Body of pancreas (tissue), 4 donors: ENCODE results near the gene PDZD7. TPM values are rescaled to one million over a fixed set of nuclear protein-coding genes. Genes with fewer than 3 reads are reported as not detected.

ENCODE experiments used
- ATAC-seq: fragments of 150-250 bp; one replicate; pipeline ENCODE4 v1.9.1; 2016
- DNase-seq, 4 donors: peaks; one replicate each; pipeline ENCODE4 v3.0.0-alpha.2; 2019
- H3K27ac ChIP-seq, 4 donors: fragments of 200-600 bp; sonication (generic); 1 replicate in 3 of 4; 2 replicates in 1 of 4; pipeline versions ENCODE4 v1.5.1 to v1.6.1; 2016 to 2019; ENCODE audit warnings: mild to moderate bottlenecking in 1 of 4, mixed read lengths in 1 of 4, moderate library complexity in 1 of 4
- H3K27me3 ChIP-seq, 2 donors: fragments of 200-600 bp; sonication (generic); one replicate each; pipeline ENCODE4 v1.6.0; 2016; ENCODE audit warnings: mild to moderate bottlenecking in 1 of 2
- H3K36me3 ChIP-seq, 2 donors: fragments of 200-600 bp; sonication (generic); replicated peaks in 1 of 2; 2 replicates each; pipeline ENCODE4 v1.5.1; 2016; ENCODE audit warnings: low read depth in 2 of 2; ENCODE audit not compliant: insufficient read depth in 1 of 2
- H3K4me1 ChIP-seq: fragments of 200-600 bp; sonication (generic); one replicate; pipeline ENCODE4 v1.6.0; 2016
- H3K4me3 ChIP-seq, 2 donors: fragments of 200-600 bp; sonication (generic); 1 replicate in 1 of 2; 2 replicates in 1 of 2; pipeline ENCODE4 v1.5.1; 2016 to 2019
- H3K9me3 ChIP-seq, 3 donors: fragments of 200-600 bp; sonication (generic); 1 replicate in 2 of 3; 2 replicates in 1 of 3; pipeline ENCODE4 v1.5.1; 2016
- CTCF ChIP-seq, 7 experiments: fragments of 450-650 bp in 4 of 7; fragments of 200-600 bp in 3 of 7; sonication (generic) in 3 of 7; IDR thresholded peaks; one replicate each; pipeline ENCODE4 v1.5.1; 2016 to 2019; ENCODE audit warnings: antibody characterized with exemption in 7 of 7
- POLR2A ChIP-seq, 3 donors: fragments of 450-650 bp; IDR thresholded peaks; one replicate each; pipeline ENCODE4 v1.6.1; 2016; ENCODE audit warnings: antibody characterized with exemption in 3 of 3, mild to moderate bottlenecking in 2 of 3
- WGBS, 2 donors: methylation state at CpG; one replicate each; pipeline ENCODE4 v1.1.5; 2017; 5-methylcytosine and 5-hydroxymethylcytosine counted together
- intact Hi-C: fragments of 100-400 bp; cut with DNase I; formaldehyde crosslinking; loops from one replicate; pipeline ENCODE4 v1.15.1; 2023
- total RNA-seq, 2 donors: library from RNA; depleted of rRNA; stranded (reverse); fragments of >200 nt; gene quantifications; one replicate each; pipeline ENCODE4 v1.1.0, GENCODE V29; 2016

The PDZD7 gene
- total RNA-seq, 2 donors from 2014 or later: 0.52 to 0.66 TPM

- Histone ChIP-seq H3K27me3 (peaks cover 0 to 6% of the 10 kb centered on the region in 2 donors), H3K9me3 (no peaks in the 10 kb centered on the region), H3K4me3 (no peak overlapping the region), H3K4me1 (no peaks in the 10 kb centered on the region), H3K27ac (no peak overlapping the region), H3K36me3 (no peaks in the 10 kb centered on the region)
- 49 to 54% methylated on average over 9 of the region's 9 CpGs for WGBS, 2 donors
- intact Hi-C loops: no loop called here
- DNase-seq (no peak), ATAC-seq (no peak)
- TF ChIP-seq CTCF (IDR thresholded peaks at IDR 0.05): no peak
Observed at GRCh38 chr10:101072923-101073322, 42.0 kb upstream of the PDZD7 start.

DNA sequence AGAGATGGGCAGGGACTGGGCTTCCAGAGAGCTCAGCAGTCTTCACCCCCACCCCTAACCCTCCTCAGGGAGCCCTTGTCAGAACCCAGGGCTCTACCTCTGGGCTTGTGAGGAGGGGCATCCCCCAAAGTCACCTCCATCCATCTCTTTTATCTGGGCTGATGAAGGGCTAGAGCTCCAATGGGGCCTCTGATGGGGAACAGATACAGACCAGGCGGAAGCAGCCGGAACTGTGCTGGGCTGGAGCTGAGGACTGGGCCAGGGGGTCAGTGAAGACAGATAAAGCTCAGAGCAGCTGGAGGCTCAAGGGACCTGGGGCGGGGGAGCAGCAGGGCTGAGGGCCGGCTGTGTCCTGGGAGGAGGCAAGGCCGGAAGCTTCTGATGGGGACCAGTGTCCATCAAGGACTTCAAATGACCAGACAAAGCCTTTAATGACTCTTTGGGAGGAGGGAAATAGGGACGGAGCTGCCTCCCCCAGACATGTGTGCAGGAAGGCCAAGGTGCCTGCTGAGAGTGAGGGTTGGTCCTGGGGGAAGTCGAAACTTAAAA, 41.0 kb upstream of the PDZD7 start:
- Histone ChIP-seq H3K4me3 (no peak overlapping the region), H3K27me3 (peaks cover 0 to 6% of the 10 kb centered on the region in 2 donors), H3K9me3 (no peaks in the 10 kb centered on the region), H3K36me3 (no peaks in the 10 kb centered on the region), H3K27ac (peak overlapping the region in 1 of 4 donors; percentile 3), H3K4me1 (peaks cover 7% of the 10 kb centered on the region)
- ATAC-seq (no peak), DNase-seq (no peak)
- WGBS, 2 donors: 70 to 71% methylated on average over 5 to 7 of the region's 7 CpGs
- TF ChIP-seq CTCF (IDR thresholded peaks at IDR 0.05) (no peak), POLR2A (IDR thresholded peaks at IDR 0.05) (no peak)
- intact Hi-C loops: no loop called here

DNA sequence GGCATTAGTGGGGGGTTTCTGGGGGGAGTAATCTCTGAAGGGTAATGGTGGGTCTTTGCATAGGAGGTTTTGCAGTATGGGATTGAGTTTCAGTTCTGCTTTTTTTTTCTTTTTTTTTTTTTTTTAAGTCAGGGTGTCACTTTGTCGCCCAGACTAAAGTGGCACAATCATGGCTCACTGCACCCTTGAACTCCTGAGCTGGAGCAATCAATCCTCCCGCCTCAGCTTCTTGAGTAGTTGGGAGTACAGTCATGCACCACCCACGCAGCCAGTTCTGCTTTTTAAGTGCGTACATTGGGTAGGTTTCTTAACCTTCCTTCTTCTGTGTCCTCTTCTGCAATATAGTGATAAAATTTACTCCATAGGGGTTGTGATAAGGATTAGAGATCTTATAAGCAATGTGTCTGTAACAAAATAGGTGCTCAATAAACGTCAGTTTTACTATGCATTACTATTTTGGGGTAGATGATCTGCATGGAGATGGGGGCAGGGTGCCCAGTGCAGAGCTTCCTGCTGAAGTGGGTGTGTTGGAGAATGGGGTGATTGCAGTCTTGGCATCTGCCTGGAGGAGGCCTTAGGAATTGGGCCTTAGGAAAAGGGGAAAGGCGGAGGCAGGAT, 40.4 kb upstream of the PDZD7 start:
- no peak for ATAC-seq
- intact Hi-C loops: no loop called here
- peak in 1 of 4 donors; percentile 80 for DNase-seq
- H3K4me3 ChIP-seq: no peak overlapping the region
- no peaks in the 10 kb centered on the region for H3K36me3 ChIP-seq
- peaks cover 0 to 6% of the 10 kb centered on the region in 2 donors for H3K27me3 ChIP-seq
- TF ChIP-seq CTCF (IDR thresholded peaks at IDR 0.05) (no peak), POLR2A (IDR thresholded peaks at IDR 0.05) (no peak)
- peak overlapping the region in 1 of 4 donors; percentile 3 for H3K27ac ChIP-seq
- 54 to 80% methylated on average over 6 of the region's 6 CpGs for WGBS, 2 donors
- H3K9me3 ChIP-seq: no peaks in the 10 kb centered on the region
- peaks cover 12% of the 10 kb centered on the region for H3K4me1 ChIP-seq

- peaks cover 0 to 6% of the 10 kb centered on the region in 2 donors for H3K27me3 ChIP-seq
- ATAC-seq (no peak), DNase-seq (no peak)
- WGBS, 2 donors: 77% methylated on average over 3 of the region's 3 CpGs; no CpG with 5 or more reads in 1 of the 2 donors
- no peak overlapping the region for H3K27ac ChIP-seq
- TF ChIP-seq POLR2A (IDR thresholded peaks at IDR 0.05): no peak
- no peak for TF ChIP-seq CTCF (IDR thresholded peaks at IDR 0.05)
- H3K36me3 ChIP-seq: no peaks in the 10 kb centered on the region
- no peak overlapping the region for H3K4me3 ChIP-seq
- H3K9me3 ChIP-seq: no peaks in the 10 kb centered on the region
- peaks cover 23% of the 10 kb centered on the region for H3K4me1 ChIP-seq
- intact Hi-C loops: no loop called here
Observed at GRCh38 chr10:101070098-101070497, 39.2 kb upstream of the PDZD7 start.

DNA sequence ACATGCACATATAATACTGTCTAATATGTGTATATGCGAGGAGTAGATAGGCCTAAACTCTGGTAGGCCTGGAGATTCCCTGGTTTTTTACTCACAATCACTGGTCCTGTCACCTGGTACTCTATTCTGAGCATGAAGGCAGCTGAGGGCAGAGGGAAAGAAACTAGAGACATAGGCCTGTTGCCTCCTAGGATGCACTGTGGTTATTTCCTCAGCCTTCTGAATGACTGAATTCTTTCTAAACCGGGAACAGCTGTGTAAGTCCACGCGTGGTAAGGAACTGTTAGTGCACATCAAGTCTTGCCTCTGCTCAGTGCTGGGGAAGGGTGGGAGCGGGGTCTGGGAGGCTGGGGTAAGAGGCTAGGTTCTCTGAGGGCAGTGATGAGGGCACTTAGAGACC, 38.5 kb upstream of the PDZD7 start:
- 70 to 84% methylated on average over 5 of the region's 5 CpGs for WGBS, 2 donors
- H3K4me1 ChIP-seq: peaks cover 23% of the 10 kb centered on the region
- TF ChIP-seq CTCF (IDR thresholded peaks at IDR 0.05) (no peak), POLR2A (IDR thresholded peaks at IDR 0.05) (no peak)
- DNase-seq (no peak), ATAC-seq (no peak)
- intact Hi-C loops: no loop called here
- H3K9me3 ChIP-seq: no peaks in the 10 kb centered on the region
- H3K4me3 ChIP-seq: no peak overlapping the region
- H3K27ac ChIP-seq: no peak overlapping the region
- no peaks in the 10 kb centered on the region for H3K36me3 ChIP-seq
- peaks cover 0 to 6% of the 10 kb centered on the region in 2 donors for H3K27me3 ChIP-seq
